RWPE2 (cell line): Measurements from ENCODE around the gene NRGN.
A peak's percentile ranks its signal among the peaks of the same experiment; 100 is the strongest.

Experiments
- ATAC-seq: fragments of 200-7000 bp; cut with Tn5 transposase; 3 replicates; pipeline ENCODE4 v1.9.1; 2021; ENCODE audit warnings: low read depth
- DNase-seq: peaks from one replicate; pipeline ENCODE4 v3.0.0-alpha.2; 2020; ENCODE audit warnings: low spot score
- H3K27ac ChIP-seq: fragments of 450-650 bp; 2 replicates; pipeline ENCODE4 v1.5.1; 2017; ENCODE audit warnings: mild to moderate bottlenecking; ENCODE audit not compliant: poor library complexity, severe bottlenecking
- H3K27me3 ChIP-seq: fragments of 250-450 bp; sonication (Bioruptor Pico); 2 replicates; pipeline ENCODE4 v1.5.1; 2021; ENCODE audit warnings: mild to moderate bottlenecking, moderate library complexity; ENCODE audit not compliant: insufficient read depth, poor library complexity, severe bottlenecking
- H3K36me3 ChIP-seq: fragments of 250-450 bp; sonication (Bioruptor Pico); 2 replicates; pipeline ENCODE4 v1.5.1; 2020; ENCODE audit warnings: low read depth, mild to moderate bottlenecking, moderate library complexity
- H3K4me1 ChIP-seq: fragments of 250-450 bp; sonication (Bioruptor Pico); 2 replicates; pipeline ENCODE4 v1.5.1; 2021; ENCODE audit warnings: mild to moderate bottlenecking, moderate library complexity; ENCODE audit not compliant: insufficient read depth, poor library complexity, severe bottlenecking
- H3K4me3 ChIP-seq: fragments of 250-450 bp; sonication (Bioruptor Pico); 2 replicates; pipeline ENCODE4 v1.5.1; 2021; ENCODE audit warnings: mild to moderate bottlenecking, moderate library complexity; ENCODE audit not compliant: severe bottlenecking
- H3K9me3 ChIP-seq: fragments of 250-450 bp; sonication (Bioruptor Pico); 2 replicates; pipeline ENCODE4 v1.5.1; 2021; ENCODE audit warnings: mild to moderate bottlenecking, moderate library complexity; ENCODE audit not compliant: severe bottlenecking
- TF ChIP-seq, protein P1 (sequence below): fragments of 450-650 bp; IDR thresholded peaks from one replicate; pipeline ENCODE4 v1.5.1; 2017; ENCODE audit warnings: mild to moderate bottlenecking, moderate library complexity; ENCODE audit not compliant: poor library complexity, severe bottlenecking

The NRGN gene

DNA sequence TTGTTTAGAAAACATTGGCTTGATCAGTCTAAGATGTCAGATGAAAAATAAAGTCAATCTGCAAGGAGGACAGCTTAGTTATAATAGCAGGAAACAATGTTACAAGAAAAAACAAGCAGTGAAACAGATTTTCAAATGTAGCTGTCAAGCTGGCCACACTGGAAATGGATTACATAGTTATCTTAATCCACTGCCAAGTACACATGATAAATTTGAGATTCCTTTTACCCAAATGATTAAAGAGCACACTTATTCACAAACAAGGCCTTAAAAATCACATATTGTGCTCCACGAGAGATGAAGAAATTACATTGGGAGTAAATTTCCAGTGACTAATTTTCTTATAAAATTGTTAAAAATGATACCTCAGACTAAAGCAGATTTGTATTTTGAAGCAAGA, 39.8 kb downstream of the NRGN start:
- ATAC-seq (no peak), DNase-seq (no peak)
- TF ChIP-seq, protein P1, sequence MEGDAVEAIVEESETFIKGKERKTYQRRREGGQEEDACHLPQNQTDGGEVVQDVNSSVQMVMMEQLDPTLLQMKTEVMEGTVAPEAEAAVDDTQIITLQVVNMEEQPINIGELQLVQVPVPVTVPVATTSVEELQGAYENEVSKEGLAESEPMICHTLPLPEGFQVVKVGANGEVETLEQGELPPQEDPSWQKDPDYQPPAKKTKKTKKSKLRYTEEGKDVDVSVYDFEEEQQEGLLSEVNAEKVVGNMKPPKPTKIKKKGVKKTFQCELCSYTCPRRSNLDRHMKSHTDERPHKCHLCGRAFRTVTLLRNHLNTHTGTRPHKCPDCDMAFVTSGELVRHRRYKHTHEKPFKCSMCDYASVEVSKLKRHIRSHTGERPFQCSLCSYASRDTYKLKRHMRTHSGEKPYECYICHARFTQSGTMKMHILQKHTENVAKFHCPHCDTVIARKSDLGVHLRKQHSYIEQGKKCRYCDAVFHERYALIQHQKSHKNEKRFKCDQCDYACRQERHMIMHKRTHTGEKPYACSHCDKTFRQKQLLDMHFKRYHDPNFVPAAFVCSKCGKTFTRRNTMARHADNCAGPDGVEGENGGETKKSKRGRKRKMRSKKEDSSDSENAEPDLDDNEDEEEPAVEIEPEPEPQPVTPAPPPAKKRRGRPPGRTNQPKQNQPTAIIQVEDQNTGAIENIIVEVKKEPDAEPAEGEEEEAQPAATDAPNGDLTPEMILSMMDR = no peak
- Histone ChIP-seq H3K9me3 (no peaks in the 10 kb centered on the region), H3K27ac (no peak overlapping the region), H3K27me3 (no peaks in the 10 kb centered on the region), H3K36me3 (peaks cover 18% of the 10 kb centered on the region; the same call in 1 of the 2 replicates), H3K4me3 (no peak overlapping the region), H3K4me1 (no peaks in the 10 kb centered on the region)

DNA sequence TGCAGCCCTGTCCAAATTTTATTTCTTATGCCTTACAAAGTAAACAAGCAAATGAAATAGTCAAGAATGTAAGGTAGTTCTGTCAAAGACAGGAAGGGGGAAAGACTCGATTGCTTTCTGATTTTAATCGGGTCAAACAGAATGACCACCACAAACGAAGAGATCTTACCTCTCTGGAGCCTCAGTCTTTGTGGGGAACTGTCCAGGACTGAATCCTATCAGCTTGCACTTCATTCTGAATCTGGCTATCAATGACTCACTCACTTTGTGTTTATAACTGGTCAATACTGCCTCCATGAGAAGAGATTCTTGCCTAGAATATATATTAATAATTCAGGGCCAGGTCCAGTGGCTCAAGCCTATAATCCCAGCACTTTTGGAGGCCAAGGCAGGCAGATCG, 43.3 kb downstream of the NRGN start:
- peaks cover 13% of the 10 kb centered on the region; the same call in 1 of the 2 replicates for H3K36me3 ChIP-seq
- no peak for DNase-seq
- no peak for ATAC-seq

DNA sequence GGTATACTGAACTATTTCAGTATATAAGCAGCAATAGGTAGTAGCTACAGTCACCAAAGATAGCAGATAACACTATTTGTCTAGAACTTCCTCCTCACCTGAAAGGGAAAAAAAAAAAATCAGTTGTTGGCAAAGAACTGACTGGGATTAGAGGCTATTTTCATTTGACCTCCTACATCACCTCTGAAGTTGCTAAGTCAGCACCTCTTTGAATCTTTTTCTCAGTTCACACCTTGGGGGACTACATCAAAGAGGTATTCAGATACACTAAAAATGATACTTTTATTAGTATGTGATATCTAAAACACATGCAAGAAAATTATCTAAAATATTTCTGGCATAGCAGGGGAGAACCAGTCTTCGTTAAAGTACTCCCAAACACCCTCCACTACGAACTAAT, 44.3 kb downstream of the NRGN start:
- no peaks in the 10 kb centered on the region for H3K4me1 ChIP-seq
- TF ChIP-seq, protein P1 = no peak
- no peak overlapping the region for H3K27ac ChIP-seq
- ATAC-seq (no peak), DNase-seq (no peak)
- peaks cover 11% of the 10 kb centered on the region; the same call in 1 of the 2 replicates for H3K36me3 ChIP-seq
- no peaks in the 10 kb centered on the region for H3K27me3 ChIP-seq
- no peaks in the 10 kb centered on the region for H3K9me3 ChIP-seq
- H3K4me3 ChIP-seq = no peak overlapping the region

More for the DNA sequence above, 43.3 kb downstream of the NRGN start:
- Histone ChIP-seq H3K4me1 (no peaks in the 10 kb centered on the region), H3K27me3 (no peaks in the 10 kb centered on the region), H3K9me3 (no peaks in the 10 kb centered on the region), H3K4me3 (no peak overlapping the region), H3K27ac (no peak overlapping the region)
- TF ChIP-seq, protein P1 = no peak

DNA sequence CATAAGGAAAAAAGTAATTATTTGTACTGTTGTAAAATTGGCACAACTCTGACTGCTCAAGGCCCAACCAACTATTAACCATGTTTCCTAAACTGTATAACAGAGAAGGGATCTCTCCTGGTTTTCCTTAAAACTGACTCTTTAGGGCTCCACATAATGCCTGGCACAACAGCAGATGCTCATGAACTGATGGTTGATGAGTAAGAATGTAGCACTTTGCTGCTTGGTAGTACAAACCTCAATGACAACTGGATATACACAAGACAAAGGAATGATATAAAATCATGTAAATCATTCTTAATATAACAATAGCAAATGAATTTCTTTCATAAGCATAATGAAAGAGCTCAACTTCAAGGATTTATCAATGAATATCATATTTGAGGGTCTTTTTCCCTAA, 48.8 kb downstream of the NRGN start:
- DNase-seq (no peak), ATAC-seq (no peak)
- Histone ChIP-seq H3K4me3 (no peak overlapping the region), H3K27me3 (no peaks in the 10 kb centered on the region), H3K27ac (no peak overlapping the region), H3K9me3 (no peaks in the 10 kb centered on the region), H3K4me1 (peaks cover 9% of the 10 kb centered on the region), H3K36me3 (peaks cover 4% of the 10 kb centered on the region; the same call in 1 of the 2 replicates)
- TF ChIP-seq, protein P1 = no peak

DNA sequence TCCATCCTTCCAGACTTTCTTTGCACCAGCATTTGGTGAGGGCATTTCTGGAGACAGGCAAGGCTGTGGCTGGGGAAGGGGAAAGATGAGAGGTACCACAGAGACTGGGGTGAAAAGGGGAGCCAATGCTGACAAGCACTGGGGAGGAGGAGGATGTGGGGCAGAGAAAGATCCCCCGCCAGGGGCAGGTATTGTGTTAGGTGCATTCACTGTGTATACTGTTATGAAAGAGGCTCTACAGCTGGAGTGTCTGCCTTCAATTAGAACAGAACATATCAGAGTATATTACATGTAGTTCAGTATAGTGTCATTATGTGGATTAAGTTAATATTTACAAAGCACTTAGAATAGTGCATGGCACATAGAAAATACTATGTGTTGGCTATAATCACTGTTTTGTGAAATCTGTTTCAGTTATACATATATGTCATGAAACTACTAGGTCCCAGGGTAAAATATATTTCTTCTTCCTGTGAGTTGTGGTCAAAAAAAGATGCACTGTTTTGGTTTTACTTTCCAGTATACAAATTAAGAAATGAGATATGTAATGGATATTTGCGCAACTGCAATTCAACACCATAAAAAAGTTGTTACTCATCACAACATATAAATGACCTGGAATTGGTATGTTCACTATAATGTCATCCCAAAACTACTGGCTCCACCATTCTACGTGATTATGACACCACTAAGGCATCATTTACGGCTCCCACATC, 52.0 kb downstream of the NRGN start:
- H3K27ac ChIP-seq = no peak overlapping the region
- H3K9me3 ChIP-seq = no peaks in the 10 kb centered on the region
- ATAC-seq (peak; percentile 23; the same call in 1 of the 3 replicates), DNase-seq (no peak)
- peaks cover 7% of the 10 kb centered on the region; the same call in 1 of the 2 replicates for H3K36me3 ChIP-seq
- TF ChIP-seq, protein P1 = no peak
- no peak overlapping the region for H3K4me3 ChIP-seq
- H3K4me1 ChIP-seq = peaks cover 9% of the 10 kb centered on the region
- no peaks in the 10 kb centered on the region for H3K27me3 ChIP-seq
